Activated T-cell treated with anti-CD3 and anti-CD28 coated beads, Interleukin-2, amount 50 U/mL, for 4 hours (primary cell): ENCODE results near the gene INTS1. TPM values are rescaled to one million over a fixed set of nuclear protein-coding genes. Genes with fewer than 3 reads are reported as not detected.
A peak's percentile ranks its signal among the peaks of the same experiment; 100 is the strongest.
"Not testable (repeated sequence)": the region's sequence is repeated elsewhere in the genome, so short reads cannot be mapped to it uniquely, and the experiment has no call there.

Experiments used
- ATAC-seq, 2 donors: fragments of 200-7000 bp; cut with Tn5 transposase; one replicate each; pipeline ENCODE4 v1.10.0; 2021
- DNase-seq: peaks from one replicate; pipeline ENCODE4 v3.0.0-alpha.2; 2020
- H3K27me3 Mint-ChIP-seq: one replicate; pipeline ENCODE4 v1.8.0; 2021; ENCODE audit warnings: low read depth, mixed read lengths
- H3K36me3 Mint-ChIP-seq: one replicate; pipeline ENCODE4 v1.8.0; 2022; ENCODE audit warnings: mixed read lengths; ENCODE audit not compliant: insufficient read depth
- H3K4me1 Mint-ChIP-seq: one replicate; pipeline ENCODE4 v1.8.0; 2021; ENCODE audit warnings: low read depth, mixed read lengths
- H3K4me3 Mint-ChIP-seq: one replicate; pipeline ENCODE4 v1.8.0; 2021; ENCODE audit warnings: mild to moderate bottlenecking, moderate library complexity, mixed read lengths
- H3K9me3 Mint-ChIP-seq: one replicate; pipeline ENCODE4 v1.8.0; 2021; ENCODE audit warnings: mixed read lengths
- total RNA-seq, 3 donors: library from RNA; stranded (reverse); gene quantifications; one replicate each; pipeline ENCODE4 v1.2.1, GENCODE V29; 2021

Gene INTS1
- total RNA-seq, 3 donors from 2014 or later, result 110 to 126 (median 119) TPM

DNA sequence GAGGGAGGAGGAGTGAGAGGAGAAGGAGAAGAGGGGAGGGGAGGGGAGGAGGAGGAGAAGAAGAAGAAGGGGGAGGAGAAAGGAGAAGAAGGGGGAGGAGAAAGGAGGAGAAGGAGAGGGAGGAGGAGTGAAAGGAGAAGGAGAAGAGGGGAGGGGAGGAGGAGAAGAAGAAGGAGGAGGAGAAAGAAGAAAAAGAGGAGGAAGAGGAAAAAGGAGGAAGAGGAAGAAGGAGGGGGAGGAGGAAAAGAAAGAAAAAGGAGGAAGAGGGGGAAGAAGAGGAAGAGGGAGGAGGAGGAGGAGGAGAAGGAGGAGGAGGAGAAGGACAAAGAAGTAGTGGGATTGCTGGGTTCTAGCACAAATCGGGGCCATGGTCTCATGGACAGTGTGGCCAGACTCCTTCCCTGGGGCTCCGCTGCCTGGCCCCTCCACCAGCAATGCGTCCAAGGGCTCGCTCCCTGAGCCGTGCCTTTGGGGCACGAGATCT, 22.1 kb upstream of the INTS1 start:
- Mint-ChIP-seq H3K9me3 (no peaks in the 10 kb centered on the region), H3K36me3 (no peaks in the 10 kb centered on the region), H3K4me3 (no peak overlapping the region), H3K4me1 (peaks cover 3% of the 10 kb centered on the region), H3K27me3 (peaks cover 8% of the 10 kb centered on the region)
- DNase-seq (no peak), ATAC-seq (no peak)

DNA sequence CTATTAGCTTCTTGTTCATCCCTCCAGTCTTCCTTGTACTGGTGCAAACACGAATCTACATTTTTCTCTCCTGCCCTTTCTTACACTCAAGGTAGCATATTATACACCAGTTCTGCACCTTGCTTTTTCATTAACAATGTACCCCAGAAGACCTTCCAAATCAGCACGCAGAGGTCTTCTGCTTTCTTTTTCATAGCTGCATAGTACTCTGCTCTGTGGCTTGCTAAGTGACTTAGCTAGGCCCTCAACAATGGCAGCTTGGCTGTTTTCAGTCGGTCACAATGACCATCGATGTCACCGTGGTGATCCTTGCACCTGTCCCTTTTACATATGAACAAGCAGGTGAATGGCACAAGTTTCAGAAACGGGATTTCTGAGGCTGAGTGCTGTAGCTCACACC, 21.2 kb upstream of the INTS1 start:
- Mint-ChIP-seq H3K4me1 (peaks cover 4% of the 10 kb centered on the region), H3K9me3 (no peaks in the 10 kb centered on the region), H3K27me3 (peaks cover 8% of the 10 kb centered on the region), H3K4me3 (no peak overlapping the region), H3K36me3 (no peaks in the 10 kb centered on the region)
- ATAC-seq, result no peak
- DNase-seq, result no peak

DNA sequence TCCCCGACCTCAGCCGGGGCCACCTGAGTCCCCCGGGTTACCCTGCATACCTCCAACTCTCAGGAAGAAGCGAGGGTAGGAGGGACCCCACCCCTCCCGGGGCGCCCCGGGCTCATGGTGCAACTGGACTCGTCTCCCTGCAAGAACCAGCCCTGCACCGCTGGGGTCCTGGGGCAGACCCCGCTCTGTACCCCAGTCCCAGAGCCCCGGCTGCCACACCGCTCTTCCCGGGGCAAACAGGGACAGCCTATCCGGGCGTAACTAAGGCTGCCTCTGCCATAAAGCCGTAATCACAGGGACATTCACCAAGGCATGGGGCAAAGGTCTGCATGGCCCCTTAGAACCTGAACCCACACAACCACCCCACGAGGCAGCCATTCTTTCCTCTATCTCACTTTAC, 19.7 kb upstream of the INTS1 start:
- Mint-ChIP-seq H3K36me3 (no peaks in the 10 kb centered on the region), H3K9me3 (peaks cover 5% of the 10 kb centered on the region), H3K4me1 (peaks cover 4% of the 10 kb centered on the region), H3K27me3 (peaks cover 8% of the 10 kb centered on the region), H3K4me3 (no peak overlapping the region)
- DNase-seq, result no peak
- no peak for ATAC-seq

DNA sequence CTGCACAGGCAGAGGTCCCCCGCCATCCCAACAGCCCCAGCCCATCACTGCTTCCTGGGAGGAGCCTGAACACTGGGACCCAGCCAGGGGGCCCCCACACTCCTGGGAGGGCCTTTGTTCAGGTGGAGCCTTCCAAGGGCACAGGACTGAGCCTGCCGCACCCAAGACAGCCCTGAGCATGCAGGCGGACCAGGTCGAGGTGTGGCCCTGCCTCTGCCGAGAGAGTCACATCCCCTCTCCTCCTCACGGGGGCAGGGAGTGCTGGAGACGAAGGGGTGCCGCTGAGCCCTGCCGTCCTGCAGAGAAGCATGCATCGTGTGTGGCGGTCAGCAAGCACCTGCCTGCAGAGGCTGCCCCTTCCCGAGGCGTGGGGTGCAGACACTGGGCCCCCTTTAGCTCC, 19.0 kb upstream of the INTS1 start:
- H3K9me3 Mint-ChIP-seq, result peaks cover 5% of the 10 kb centered on the region
- no peaks in the 10 kb centered on the region for H3K36me3 Mint-ChIP-seq
- H3K4me3 Mint-ChIP-seq, result no peak overlapping the region
- peaks cover 8% of the 10 kb centered on the region for H3K27me3 Mint-ChIP-seq
- no peak for DNase-seq
- H3K4me1 Mint-ChIP-seq, result peaks cover 4% of the 10 kb centered on the region
- ATAC-seq, result no peak

DNA sequence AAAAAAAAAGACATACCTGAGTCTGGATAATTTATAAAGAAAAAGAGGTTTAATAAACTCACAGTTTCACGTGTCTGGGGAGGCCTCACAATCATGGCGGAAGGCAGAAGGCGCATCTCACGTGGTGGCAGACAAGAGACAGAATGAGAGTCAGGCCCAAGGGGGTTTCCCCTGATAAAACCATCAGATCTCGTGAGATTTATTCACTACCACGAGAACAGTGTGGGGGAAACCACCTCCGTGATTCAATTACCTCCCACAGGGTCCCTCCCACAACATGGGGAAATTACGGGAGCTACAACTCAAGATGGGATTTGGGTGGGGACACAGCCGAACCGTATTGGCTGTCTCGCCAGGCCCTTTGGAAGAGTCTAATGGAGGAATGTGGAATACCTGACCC, 17.3 kb upstream of the INTS1 start:
- Mint-ChIP-seq H3K4me1 (peaks cover 4% of the 10 kb centered on the region), H3K9me3 (peaks cover 5% of the 10 kb centered on the region), H3K27me3 (peaks cover 3% of the 10 kb centered on the region), H3K36me3 (no peaks in the 10 kb centered on the region), H3K4me3 (no peak overlapping the region)
- ATAC-seq (peak; percentile 66), DNase-seq (no peak)

DNA sequence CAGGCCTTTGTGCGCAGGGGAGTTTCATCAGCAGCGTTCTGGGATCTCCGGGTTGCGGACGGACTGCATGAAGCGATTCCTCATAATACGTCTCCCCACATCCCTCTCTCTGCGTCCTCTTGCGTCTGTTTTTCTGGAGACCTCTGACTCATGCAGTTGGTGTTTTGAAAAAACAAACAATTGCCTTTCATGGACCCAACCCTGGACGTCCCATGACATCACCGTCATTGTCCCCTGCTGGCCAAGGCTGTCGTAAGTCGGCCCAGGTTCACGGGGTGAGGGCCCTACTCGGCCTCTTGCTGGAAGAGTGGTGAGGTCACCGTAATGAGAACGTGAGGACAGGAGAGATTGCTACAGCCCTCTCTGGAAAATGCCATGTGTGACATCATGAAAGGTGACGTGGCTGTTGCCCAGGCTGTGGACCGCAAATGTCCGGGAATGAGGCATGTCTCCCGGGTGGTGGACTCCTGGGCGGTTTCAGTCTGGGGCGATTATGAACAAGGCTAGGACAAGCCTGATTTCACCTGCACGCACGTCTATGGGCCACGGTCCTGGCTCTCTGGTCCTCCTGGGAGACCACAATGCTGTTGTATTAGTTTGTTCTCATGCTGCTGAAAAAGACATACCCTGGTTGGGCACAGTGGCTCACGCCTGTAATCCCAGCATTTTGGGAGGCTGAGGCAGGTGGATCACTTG, 16.5 kb upstream of the INTS1 start:
- peaks cover 3% of the 10 kb centered on the region for H3K27me3 Mint-ChIP-seq
- peaks cover 4% of the 10 kb centered on the region for H3K4me1 Mint-ChIP-seq
- H3K4me3 Mint-ChIP-seq, result no peak overlapping the region
- ATAC-seq (no peak), DNase-seq (no peak)
- peaks cover 5% of the 10 kb centered on the region for H3K9me3 Mint-ChIP-seq
- no peaks in the 10 kb centered on the region for H3K36me3 Mint-ChIP-seq

DNA sequence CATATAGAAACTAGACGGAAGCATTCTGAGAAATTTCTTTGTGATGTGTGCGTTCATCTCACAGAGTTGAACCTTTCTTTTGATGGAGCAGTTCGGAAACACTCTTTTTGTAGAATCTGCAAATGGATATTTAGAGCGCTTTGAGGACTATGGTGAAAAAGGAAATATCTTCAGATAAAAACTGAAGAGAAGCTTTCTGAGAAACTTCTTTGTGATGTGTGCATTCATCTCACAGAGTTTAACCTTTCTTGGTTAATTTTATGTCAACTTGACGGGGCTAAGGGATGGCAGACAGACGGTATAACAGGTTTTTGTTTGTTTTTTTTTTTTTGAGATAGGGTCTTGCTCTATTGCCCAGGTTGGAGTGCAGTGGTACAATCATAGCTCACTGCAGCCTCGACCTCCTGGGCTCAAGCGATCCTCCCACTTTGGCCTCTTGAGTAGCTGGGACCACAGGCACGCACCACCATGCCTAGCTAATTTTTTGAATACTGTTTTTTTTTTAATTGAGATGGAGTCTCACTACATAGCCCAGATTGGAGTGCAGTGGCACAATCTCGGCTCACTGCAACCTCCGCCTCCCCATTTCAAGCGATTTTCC, 15.2 kb upstream of the INTS1 start:
- H3K4me3 Mint-ChIP-seq, H3K36me3 Mint-ChIP-seq, H3K4me1 Mint-ChIP-seq, H3K27me3 Mint-ChIP-seq, ATAC-seq, DNase-seq, H3K9me3 Mint-ChIP-seq: not testable (repeated sequence)

DNA sequence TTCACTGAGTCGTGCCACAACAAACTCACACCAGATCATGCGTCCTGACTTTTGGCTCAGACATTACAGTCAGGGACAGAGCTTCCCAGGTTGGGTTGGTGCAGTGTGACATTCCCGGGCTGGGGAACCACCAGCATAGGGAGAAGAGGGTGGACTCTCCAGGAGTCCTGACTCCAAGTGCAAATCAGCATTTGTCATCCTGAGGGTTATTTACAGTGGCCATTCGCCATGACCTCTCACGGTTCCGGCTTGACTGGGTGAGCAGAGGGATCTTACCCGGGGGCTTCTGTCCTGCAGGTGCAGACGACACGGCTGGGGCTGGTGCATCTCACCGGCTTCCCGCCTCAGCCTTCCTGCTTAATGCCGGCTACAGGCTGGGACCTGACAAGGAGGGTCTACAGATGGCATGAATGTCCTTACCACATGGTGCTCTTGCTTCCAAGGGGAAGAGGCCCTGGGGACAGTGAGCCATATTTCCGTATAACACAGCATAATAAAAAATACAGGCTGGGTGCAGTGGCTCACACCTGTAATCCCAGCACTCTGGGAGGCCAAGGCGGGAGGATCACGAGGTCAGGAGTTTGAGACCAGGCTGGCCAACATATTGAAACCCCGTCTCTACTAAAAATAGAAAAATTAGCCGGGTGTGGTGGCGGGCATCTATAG, 12.5 kb upstream of the INTS1 start:
- H3K4me3 Mint-ChIP-seq, result no peak overlapping the region
- peaks cover 24% of the 10 kb centered on the region for H3K4me1 Mint-ChIP-seq
- no peaks in the 10 kb centered on the region for H3K27me3 Mint-ChIP-seq
- H3K9me3 Mint-ChIP-seq, result peaks cover 5% of the 10 kb centered on the region
- no peak for ATAC-seq
- H3K36me3 Mint-ChIP-seq, result no peaks in the 10 kb centered on the region
- no peak for DNase-seq

DNA sequence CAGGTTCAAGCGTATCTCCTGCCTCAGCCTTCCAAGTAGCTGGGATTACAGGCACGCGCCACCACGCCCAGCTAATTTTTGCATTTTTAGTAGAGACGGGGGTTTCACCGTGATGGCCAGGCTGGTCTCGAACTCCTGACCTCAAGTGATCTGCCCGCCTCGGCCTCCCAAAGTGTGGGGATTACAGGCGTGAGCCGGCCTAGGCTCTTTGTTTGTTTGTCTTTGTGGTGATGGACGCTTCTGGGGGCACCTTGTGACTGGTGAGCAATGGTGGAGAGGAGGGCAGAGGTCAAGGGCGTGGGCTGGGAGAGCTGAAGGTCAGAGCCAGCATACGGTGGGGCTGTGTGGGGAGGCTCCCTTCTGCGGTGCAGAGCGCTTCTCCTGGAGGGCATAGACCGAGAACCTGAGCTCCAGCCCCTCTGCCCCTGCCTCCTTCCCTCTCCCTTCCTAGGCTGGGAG, 11.3 kb upstream of the INTS1 start:
- H3K27me3 Mint-ChIP-seq, H3K9me3 Mint-ChIP-seq, DNase-seq, H3K36me3 Mint-ChIP-seq, H3K4me3 Mint-ChIP-seq, ATAC-seq: not testable (repeated sequence)
- H3K4me1 Mint-ChIP-seq, result peaks cover 29% of the 10 kb centered on the region

DNA sequence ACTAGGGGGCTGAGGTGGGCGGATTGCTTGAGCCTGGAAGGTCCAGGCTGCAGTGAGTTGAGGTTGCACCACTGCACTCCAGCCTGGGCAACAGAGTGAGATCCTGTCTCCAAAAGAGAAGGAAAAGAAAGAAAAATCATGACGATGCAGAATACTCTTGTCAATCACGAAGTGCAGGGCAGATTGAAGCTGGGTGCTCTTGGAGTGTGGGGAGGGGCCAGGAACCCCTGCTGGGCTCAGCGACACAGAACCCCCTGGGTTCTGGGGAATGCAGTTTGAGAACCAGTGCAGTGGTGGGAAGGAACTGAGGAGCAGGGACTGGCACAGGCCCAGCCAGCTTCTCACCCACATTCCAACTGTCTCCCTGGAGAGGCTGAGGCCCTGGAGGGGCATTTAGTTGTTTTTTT, 10.8 kb upstream of the INTS1 start:
- no peak for ATAC-seq

DNA sequence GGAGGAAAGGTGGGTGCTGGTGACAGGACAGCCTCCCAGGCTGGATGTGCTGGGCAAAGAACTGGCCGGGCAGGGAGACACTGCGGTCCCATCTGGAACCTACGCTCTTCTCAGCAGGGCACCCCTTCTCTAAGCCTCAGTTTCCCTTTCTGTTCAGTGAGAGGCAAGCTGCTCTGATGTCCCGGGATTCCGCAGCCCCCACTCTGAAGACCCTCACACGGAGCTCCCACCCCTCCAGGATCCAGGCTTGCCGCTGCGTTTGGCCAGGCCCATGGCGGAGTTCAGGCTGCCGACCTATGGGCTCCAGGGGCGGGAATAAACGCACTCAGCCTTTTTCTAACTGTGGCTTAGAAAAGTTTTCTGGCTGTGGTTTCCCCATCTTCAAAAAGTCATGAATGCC, 10.2 kb upstream of the INTS1 start:
- H3K9me3 Mint-ChIP-seq, result peaks cover 5% of the 10 kb centered on the region

More for the DNA sequence above, 10.8 kb upstream of the INTS1 start:
- peaks cover 29% of the 10 kb centered on the region for H3K4me1 Mint-ChIP-seq
- H3K36me3 Mint-ChIP-seq, result no peaks in the 10 kb centered on the region
- no peaks in the 10 kb centered on the region for H3K27me3 Mint-ChIP-seq
- peaks cover 5% of the 10 kb centered on the region for H3K9me3 Mint-ChIP-seq
- DNase-seq, result no peak
- H3K4me3 Mint-ChIP-seq, result no peak overlapping the region

DNA sequence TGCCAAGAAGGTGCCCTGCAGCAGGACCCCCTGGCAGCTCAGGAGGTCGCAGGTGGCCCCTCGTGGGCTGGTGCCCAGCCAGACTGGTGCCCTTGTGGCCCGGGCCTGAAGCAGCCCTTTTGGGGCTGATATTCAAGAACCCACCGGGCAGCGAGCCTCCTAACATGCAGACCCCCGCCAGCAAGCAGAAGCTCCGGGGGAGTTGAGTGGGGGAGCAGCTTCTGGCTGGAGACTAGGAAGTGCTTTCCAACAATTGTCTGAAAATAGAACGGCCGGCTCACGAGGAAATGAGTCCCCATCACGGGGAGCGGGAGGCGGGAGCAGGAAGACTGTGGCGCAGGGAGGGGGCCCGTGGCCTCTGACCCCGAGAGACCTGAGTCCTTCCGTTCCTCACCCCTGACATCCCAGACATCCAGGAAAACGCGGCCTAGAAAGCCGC, 9.5 kb upstream of the INTS1 start:
- Mint-ChIP-seq H3K4me3 (no peak overlapping the region), H3K4me1 (peaks cover 29% of the 10 kb centered on the region), H3K36me3 (no peaks in the 10 kb centered on the region), H3K27me3 (no peaks in the 10 kb centered on the region), H3K9me3 (no peaks in the 10 kb centered on the region)
- DNase-seq, result no peak
- ATAC-seq, result no peak

More for the DNA sequence above, 10.2 kb upstream of the INTS1 start:
- Mint-ChIP-seq H3K27me3 (no peaks in the 10 kb centered on the region), H3K36me3 (no peaks in the 10 kb centered on the region), H3K4me3 (no peak overlapping the region), H3K4me1 (peaks cover 29% of the 10 kb centered on the region)
- no peak for ATAC-seq
- no peak for DNase-seq

DNA sequence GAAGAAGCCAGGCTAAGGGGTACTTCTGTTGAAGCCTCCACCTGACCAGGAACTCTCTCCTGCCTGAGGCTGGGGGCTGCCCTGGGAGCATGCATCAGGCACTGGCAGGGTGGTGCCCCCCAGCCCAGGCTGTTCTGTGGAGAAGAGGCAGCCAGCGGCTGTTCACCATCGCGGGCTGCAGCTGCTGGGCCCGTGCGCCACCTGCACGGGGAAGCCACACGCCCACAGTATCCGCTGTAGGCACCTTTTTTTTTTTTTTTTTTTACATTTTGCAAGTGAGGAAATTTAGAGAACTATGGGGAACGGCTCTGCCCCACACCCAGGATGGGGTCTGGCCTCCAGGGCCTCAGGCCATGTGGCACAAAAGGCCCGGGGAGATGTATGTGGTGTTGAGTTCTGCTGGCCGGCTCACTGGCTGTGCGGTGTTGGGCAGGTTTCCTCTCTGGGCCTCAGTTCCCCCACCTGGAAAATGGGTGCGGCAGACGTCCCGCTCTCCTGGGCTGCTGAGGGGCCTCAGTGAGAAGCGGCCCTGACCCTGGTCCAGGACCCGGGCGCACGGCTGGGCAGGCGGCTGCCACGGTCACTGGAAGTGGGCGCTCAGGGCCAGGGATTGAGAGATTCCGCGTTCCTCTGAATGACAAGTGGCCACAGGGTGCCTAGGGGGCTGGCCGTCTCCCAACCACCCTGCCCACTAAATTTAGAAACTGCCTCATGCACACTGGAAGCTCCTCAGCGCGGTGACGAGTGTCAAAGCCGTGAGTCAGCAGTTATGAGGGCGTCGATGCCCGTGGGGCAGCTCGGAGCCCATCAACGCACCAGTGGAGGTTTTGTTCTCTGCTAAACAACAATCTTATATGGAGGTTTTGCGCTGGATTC, 8.8 kb upstream of the INTS1 start:
- H3K4me1 Mint-ChIP-seq, result peaks cover 33% of the 10 kb centered on the region
- no peaks in the 10 kb centered on the region for H3K9me3 Mint-ChIP-seq
- peak overlapping the region; percentile 21 for H3K4me3 Mint-ChIP-seq
- ATAC-seq (peak; percentile 79 to 80), DNase-seq (peak; percentile 39)
- H3K27me3 Mint-ChIP-seq, result no peaks in the 10 kb centered on the region
- H3K36me3 Mint-ChIP-seq, result no peaks in the 10 kb centered on the region
